ENCODE data around the gene DNAJB6.

The DNAJB6 gene

DNA sequence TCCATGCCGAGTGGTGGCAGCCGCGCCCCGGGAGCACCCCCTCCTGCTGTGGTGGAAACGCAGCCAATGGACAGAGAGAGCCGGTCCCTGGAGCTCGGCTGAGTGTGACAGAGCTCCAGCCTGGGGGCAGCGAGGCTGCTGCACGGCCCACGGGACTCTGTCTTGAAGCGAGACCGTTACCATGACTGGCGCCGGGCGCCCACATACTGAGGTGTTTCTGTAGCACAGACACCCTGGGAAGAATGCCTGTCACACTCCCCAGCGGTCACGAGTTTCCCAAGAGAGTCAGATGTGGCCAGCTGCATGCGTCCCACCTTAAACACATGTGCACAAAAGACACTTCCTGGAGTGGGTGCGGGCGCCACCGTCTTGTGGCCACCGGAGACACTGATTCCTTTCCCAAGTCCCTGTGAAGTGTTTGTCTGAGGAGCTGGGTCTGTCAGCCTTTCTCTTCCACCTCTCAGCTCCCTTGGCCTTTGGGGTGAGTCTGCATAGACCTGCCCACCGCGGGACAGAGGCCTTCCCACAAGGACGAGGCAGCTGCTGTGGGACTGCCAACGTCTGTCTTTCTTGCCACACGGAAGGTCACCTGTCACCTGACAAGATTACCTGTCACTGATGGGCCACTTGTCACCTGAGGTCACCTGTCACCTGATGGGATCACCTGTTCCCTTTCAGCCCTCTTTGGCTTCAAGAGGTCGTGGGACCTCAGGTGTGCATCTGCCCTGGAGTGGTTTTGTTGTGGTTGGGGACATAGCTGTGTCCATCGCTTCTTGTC, 94.6 kb downstream of the DNAJB6 start:
- DNase-seq: no peak

DNA sequence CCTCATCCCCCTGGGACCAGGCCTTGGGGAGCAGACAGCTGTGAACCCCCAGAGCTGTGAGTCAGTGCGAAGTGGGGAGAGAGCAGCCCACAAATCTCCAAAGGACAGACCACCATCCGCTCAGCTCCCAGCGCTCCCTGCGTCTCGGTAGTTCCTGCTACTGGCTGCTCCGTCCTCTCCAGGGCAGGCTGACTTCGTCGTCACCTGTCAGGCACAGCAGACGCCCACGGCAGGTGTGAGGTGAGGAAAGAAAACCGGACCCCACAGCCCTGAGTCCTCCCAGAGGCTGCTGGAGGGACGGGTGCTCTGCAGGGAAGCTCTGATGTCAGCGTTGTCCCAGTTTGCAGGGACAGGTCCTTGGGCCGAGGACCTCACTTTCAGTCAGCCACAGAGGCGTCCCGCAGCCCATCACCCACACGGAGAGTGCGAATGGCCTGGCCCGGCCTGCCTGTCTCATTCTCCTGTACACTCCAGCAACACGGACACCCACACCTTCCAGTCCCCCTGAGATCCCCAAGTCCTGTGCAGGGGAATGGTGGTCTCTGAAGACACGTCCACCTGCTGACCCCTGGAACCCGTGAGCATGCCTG, 95.2 kb downstream of the DNAJB6 start:
- DNase-seq: no peak

DNA sequence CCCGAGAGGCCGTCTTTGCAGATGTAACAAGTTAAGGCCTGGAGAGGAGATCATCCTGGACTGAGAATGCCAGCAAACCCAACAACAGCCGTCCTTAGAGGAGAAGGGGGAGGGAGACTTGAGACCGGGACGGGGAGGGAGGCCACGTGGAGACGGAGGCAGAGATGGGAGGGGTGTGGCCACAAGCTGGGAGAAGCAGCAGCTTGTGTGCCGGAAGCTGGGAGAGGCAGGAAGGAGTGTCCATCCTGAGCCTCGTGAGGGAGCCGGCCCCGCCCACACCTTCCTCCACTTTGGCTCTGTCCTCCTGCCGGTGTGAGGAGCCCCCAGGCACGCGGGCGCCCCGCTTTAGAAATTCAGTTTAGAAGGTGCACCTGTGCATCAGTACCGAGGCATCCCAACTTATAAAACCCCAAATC, 95.7 kb downstream of the DNAJB6 start:
- no peak for DNase-seq

DNA sequence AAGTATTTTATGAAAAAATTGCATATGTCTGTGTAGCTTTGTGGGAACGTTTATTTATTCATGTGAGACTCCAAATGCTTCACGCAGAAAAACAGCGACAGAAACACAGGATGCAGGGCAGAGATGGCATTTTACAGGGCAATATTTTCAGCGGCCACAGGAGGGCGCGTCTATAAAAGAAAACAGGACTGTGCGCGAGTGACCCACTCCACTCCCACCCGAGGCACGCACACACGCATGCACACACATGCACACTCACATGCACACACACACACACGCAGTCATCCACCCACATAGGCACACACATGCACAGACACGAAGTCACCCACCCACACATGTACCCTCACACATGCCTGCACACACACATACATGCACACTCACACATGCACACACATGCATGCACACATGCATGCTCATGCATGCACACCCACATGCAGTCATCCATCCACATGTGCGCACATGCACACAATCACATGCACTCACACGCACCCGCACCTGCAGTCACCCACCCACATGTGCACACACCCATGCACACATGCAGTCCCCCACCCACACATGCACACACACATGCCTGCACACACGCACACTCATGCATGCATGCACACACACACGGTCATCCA, 96.3 kb downstream of the DNAJB6 start:
- DNase-seq: peak; percentile 60

DNA sequence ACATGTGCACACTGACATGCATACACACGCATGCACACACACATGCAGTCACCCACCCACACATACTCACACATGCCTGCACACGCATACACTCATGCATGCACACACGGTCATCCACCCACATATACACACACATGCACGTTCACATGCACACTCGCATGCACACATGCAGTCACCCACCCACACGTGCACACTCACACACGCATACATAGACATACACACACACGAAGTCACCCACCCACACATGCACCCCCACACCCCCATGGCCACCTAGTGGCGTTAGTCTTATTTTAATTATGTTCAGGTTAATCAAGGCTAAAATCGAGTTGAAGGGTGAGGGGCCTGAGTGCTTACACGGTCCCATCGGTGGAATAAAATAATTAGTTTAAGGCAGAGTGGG, 96.8 kb downstream of the DNAJB6 start:
- DNase-seq: no peak

DNA sequence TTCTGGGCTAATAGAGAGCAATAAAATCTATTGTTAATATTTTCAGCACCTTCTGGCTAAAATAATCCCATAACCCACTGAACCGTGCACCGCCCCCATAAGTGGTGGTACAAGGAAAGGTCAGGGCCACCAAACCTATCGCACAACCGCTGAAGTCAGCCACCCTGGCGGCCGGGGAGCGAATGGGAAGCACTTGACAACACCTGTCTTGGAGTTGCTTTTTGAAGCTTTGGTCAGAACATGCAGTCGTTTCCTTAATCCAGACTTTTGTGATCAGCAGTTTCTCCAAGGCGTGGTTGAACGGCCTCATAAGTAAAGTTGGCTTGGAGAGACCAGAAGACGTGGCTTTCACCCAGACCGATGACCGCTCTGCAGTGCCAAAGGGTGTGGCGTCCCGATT, 97.4 kb downstream of the DNAJB6 start:
- no peak for DNase-seq

DNA sequence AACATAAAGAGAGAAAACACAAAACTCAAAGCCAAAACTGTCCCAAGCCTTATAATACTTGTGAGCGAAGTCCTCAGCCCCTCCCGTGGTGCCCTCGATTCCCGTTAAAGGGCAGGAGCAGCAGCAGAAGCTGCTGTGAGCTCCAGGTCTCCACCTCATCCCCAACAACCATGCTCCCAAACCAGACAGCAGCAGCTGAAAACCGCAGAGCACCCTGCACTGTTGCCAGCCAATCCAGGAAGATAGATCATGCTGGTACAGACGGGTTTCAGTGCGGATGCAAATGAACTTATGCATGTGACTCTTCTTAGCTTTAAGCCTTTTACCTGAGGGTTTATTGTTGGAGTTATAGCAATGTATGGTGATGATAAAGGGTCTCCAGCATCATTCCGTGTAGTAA, 97.9 kb downstream of the DNAJB6 start:
- no peak for DNase-seq

DNA sequence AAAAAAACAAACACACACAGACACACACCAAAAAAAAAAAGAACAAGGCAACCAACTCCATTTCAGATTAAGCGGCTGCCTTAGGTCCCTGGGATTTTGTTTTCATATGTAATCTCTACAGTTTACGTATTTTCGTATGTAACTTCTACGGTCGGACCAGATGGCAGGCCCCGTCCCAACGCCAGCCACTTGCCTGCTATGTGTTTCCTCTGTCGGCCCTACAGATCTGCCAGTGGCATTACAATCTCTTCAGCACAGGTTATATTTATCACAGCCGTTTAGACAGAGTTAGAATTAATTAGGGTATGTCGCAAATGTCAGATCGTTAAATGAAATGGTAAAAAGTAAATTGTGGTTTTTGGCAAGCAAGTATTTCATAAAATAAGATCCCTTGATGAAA, 99.3 kb downstream of the DNAJB6 start:
- no peak for DNase-seq

DNA sequence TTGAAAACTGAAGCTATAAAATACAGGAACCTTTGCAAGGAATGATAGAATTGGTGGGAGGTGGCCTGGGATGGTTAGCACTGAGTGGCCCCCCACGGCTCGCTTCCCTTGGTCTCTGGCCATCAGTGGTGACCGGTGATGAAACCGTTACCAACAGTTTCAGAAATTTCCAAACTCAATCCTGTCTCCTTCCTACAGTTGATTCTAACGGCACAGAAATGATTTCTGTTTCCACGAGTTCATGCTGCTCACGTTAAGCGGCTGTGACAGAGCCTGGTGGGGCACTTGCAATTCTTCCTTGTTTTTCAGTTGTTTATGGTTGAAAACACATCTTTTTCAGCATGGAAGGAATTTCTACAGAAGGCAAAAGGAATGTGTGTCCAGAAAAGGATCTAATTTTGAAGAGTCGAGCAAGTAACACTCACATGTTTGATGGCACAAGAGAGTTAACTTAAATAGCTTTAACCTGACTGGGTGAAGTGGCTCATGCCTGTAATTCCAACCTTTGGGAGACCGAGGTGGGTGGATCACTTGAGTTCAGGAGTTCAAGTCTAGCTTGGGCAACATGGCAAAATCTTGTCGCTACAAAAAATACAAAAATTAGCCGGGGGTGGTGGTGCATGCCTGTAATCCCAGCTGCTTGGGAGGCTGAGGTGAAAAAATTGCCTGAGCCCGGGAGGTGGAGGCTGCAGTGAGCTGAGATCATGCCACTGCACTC, 100.1 kb downstream of the DNAJB6 start:
- no peak for DNase-seq

DNA sequence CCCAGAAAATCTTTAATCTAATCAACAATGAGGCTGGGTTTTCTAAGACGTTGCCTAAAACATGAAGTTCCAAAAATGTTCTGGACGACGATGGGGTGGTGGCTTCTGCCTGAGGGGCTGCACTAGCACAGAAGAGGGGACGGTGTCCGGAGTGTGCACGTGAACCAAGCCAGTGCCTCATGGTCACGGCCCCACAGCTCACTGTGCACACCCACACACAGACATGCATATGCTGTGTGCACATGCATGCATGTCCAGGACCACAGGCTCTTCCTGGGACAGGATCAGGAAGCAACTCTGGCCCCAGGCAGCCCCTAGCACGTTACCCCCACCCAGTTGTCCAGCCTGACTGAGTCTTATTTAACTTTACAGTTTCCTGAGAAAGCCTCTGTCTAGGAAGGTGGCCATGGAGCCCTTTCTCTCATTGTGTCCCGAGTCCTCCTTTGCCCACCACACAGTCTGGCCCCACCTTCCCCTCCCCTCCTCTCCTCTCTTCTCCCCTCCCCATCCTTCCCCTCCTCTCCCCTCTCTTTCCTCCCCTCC, 100.8 kb downstream of the DNAJB6 start:
- DNase-seq: no peak

DNA sequence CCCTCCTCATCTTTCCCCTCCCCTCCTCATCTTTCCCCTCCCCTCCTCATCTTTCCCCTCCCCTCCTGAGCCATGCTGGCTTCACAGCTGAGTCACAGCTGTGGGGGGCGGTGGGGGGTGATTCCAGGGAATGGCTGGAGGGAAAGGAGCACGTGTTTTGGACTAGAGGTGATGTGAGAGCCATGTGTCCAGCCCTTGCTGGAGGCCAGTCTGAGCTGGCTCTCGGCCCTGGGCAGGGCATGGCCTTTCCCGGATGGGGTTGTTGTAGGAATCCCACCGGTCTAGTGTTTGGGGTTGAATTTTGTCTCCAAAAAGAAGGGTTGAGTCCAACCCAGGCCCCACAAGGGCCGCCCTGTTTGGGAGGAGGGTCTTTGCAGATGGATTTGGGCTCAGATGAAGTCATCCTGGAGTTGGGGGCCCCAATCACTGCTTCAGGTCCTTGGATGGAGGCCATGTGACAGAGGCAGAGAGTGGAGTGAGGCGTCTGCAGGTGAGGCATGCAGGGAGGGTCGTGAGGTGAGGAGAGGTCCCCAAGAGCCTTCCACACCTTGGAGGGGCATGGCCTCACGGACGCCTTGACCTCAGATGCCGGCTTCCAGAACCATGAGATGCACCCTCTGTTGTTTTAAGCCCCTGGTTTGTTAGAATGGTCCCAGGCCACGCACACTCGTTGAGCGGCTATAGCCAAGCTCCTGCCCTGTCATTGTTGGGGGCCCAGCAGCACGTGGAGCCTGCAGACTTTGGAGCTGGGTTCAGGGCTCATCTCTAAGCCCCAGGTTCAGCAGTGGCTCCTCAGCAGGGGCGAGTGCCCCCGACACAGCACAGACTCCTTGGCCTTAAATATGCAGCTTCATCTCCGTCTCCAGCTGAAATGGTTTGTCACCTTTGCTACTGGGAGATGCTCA, 101.6 kb downstream of the DNAJB6 start:
- no peak for DNase-seq

DNA sequence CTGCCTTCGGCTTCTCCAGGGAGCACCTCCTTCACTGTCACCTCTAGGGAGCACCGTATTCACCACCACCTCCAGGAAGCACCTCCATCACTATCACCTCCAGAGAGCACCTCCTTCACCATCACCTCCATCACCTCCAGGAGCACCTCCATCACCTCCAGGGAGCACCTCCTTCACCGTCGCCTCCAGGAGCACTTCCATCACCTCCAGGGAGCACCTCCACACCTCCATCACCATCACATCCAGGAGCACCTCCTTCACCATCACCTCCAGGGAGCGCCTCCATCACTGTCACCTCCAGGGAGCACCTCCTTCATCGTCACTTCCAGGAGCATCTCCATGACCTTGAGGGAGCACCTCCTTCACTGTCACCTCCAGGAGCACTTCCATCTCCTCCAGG, 102.3 kb downstream of the DNAJB6 start:
- no peak for DNase-seq

DNA sequence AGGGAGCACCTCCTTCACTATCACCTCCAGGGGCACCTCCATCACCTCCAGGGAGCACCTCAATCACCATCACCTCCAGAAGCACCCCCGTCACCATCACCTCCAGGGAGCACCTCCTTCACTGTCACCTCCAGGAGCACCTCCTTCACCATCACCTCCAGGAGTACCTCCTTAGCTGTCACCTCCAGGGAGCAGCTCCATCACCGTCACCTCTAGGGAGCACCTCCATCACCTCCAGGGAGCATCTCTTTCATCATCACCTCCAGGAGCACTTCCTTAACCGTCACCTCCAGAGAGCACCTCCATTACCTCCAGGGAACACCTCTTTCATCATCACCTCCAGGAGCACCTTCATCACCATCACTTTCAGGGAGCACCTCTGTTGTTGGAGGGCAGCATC, 103.0 kb downstream of the DNAJB6 start:
- no peak for DNase-seq

DNA sequence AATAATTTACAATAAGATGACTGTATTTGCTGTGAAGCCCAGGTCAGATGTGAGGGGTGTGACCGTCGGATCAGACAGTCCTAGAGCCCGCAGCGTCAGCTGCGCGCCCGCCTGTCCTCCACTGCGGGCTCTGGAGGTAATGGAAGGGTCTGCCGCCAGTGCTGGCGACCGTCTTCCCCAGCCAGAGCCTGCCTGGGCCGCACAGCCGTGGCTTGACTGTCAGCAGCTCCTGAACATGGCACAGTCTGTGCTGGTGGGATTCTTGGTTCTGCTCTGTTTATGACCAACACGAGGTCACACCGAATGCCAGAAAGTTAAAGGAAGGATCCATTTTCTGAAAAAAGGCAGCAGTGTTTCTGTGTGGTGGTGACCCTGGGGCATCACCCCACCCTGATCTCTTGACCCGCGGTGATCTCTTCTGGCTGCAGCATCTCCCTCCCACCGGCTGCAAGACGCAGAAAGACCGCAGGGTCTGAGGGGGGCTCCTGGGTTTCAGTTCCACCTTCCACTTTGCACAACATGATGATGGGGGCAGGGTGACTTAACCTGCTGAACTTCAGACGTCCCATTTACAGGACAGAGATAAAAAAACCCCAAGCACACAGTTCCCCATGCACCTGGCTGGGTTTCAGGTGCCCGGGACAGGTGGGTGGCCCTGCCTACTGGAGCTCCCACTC, 103.7 kb downstream of the DNAJB6 start:
- no peak for DNase-seq

DNA sequence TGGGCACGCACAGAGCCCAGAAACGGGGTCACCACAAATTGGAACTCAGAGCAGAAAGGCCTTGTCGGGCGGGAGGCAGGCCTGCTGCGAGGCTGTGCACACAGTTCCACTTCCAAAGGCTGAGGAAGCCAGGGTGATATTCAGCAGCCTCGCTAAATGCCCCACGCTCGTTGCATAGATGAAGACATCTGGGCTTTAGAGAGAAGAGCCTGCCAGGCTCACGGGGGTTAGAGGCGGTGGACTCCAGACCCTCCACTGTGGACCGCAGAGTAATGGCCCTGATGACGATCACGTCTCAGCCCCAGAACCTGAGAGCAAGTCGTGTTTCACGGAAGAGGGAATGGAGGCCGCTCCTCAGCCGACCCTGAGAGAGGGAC, 104.2 kb downstream of the DNAJB6 start:
- no peak for DNase-seq

DNA sequence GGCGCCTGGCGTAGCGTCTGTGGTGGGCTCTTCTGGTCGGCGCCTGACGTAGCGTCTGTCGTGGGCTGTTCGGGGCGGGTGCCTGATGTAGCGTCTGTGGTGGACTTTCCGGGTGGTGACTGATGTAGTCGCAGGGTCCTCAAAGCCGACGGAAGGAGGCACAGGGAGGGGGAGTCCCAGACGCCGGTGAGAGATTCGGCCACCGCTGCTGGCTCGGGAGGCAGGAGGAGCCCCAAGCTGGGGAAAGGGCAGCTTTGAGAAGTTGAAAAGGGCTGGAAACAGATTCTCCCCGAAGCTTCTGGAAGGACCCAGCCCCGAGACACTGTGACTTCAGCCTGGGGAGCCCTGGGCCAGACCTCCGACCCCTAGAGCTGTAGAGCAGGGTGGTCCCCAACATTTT, 105.7 kb downstream of the DNAJB6 start:
- DNase-seq: no peak

DNA sequence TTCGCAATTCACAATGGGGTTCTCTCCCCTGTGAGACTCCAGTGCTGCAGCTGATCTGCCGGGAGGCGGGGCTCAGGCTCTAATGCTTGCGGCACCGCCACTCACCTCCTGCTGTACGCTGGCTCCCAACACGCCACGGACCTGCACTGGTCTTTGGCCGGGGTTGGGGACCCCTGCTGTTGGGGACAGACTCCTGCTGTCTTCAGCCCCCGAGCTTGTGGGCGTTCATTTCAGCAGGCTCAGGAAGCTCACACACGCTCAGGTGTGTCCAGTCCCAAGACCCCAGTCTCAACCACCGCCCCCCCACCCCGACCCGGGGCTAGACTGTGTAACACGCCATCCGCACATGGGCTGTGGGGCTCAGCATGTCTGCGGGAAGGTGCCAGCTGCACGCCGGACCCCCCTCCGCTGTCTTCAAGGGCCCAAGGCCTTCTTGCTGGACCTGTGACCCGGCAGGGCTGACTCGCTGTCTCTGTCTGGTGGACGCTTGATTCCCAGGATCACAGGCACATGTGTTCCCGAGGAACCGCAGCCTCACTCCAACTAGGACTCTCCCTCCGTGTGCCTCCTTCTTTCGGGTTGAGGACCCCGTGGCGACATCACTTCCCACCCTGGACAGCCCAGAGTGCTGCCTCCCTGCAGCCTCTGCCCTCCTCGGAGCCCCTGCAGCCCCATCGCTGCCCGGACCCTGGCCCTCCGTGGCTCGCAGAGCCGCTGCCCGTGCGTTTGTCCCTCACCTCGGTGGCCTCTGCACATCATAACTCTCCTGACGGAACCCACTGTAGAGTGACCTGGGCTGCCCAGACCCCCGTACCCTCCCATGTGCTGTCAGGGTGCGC, 106.4 kb downstream of the DNAJB6 start:
- DNase-seq: no peak

DNA sequence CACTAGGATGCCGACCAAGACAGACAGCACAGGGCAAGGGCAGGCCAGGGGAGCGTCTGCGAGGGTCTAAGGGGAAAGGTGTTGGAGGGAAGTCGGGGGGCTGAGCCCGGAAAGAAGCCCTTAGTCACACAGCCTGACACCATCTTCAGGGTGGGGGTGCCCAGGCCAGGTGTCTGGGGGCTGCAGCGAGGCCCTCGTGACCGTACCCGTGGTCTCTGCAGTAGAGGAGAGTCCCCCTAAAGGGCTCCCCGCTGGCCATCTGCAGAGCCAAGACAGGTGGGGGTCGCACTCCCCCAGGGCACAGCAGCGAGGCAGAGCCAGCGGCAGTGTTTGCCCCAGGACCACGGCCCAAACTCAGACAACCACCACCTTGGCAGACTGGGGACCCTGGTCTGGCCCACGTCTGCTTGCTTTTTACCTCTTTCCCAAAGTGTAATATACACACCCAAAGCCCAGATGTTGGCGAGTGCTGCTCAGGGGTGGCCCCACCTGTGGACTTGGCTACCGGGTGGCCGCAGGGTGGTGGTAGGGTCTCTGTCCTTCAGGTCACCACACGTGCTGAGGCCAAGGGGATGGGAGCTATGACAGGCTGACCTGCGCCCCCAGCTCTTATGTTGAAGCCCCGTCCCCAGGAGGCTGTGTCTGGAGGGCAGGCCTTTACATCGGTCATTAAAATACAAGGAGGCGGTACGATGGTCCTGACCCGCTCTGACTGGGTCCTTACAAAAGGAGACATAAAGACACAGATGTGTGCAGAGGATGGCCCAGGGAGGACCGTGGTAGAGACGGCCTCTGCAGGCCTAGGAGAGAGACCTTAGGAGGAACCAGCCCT, 107.4 kb downstream of the DNAJB6 start:
- DNase-seq: no peak

DNA sequence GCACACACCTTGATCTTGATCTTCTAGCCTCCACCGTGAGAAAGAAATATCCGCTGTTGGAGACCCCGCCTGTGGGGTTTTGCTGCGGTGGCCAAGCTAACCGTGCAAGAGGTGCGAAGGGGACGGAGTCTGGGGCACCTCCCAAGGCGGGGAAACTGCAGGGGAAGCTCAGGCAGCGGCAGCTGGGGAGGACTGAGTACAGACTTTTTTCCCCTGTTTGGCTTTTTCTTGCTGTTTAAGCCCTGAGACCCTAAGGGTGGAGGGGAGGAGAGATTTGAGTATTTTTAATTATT, 108.0 kb downstream of the DNAJB6 start:
- no peak for DNase-seq
